Mesenteric fat pad (tissue), 1 donor: ENCODE measurements around the gene RMRP. TPM values are rescaled to one million over a fixed set of nuclear protein-coding genes. Genes with fewer than 3 reads are reported as not detected.

ENCODE experiments used
- DNase-seq: peaks from one replicate; pipeline ENCODE4 v3.0.0-alpha.2; 2020; ENCODE audit warnings: low spot score
- total RNA-seq: library from RNA; stranded (reverse); fragmentation: NEBNext Ultra II Directional; extraction: Animal tissue kit (Norgen Biotek cat#: 25700); gene quantifications from one replicate; pipeline ENCODE4 v1.2.1, GENCODE V29; 2021
- donor health status: DM: yes; HTN: yes; CAD: no.

The RMRP gene
- total RNA-seq, 1 donor from 2014 or later: 19,106 TPM

DNA sequence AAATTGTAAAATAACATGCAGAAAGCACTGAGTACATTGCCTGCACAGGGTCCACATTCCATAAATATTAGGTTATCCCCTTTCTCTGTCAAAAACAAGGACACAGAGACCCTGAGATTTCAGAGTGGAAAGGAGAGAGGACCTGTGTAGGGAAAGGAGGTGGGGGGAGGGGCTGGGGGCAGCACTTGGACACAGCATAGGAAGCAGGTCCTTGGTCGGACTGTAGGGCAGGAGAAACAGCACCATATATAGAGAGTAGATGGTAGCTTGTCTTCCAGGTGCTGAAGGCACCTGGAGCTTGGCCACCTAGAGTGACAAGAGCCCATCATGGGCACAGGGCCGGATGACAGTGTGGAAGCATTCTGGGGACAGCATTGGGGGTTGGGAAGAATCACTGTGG is 29.5 kb upstream of the RMRP start:
- DNase-seq: no peak

DNA sequence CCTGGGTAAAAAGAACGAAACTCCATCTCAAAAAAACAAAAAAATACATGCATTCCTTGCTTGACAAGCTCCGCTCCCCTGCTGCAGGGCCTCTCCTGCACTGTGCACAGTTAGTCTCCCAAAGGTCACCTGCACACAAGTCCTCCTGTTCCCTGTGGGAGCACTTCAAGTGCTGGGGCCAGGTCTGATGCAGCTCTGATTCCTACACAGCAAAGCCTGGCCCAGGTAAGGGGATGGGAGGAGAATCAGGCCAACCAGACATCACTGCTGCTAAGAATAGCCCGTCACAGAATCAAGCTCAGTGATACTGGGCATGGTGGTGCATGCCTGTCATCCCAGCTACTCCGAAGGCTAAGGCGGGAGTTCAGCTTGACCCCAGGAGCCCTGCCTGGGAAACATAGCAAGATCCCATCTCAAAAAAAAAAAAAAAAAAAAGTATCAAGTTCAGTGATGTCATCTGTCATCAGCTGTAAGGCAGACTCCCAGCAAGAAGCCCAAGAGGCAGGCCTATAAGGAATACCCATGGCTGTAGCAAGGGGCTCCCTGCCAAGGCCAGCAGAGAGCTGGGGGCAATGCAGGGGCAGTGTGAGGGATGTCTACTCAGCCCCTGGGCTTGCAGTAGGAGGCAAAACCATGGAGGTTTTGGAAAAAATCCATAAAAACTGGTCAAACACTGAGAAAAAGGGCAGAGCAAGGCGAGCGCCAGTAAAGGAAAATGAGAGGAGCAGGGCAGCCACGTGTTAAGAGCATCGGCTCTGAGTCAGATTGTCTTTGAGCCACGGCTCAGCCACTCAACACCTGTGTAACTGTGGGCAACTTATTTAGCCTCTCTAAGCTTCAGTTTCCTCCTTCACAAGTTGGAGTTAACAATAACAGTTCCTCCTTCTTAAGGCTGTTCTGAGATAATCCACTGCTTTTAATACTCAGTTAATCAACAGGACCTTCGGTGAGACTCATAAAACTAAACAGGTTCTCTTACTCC is 28.7 kb upstream of the RMRP start:
- no peak for DNase-seq

DNA sequence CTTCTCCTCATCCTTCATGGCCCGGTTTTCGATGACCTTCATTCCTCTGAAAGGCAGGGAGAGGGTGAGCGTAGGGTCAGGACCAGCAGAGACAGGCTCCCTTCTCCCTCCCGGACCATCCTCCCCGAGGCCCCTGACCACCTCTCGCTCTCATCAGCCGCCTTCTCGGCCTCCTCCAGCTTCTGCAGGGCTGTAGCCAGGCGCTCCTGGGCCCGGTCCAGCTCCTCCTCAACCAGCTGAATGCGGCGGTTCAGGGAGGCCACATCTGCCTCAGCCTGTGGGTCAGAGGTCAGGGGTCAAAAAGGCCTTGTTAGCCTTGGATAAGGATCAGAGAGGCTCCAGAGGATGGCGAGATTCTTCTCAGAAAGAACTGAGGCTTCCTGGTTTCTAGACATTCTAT is 27.7 kb upstream of the RMRP start:
- no peak for DNase-seq

DNA sequence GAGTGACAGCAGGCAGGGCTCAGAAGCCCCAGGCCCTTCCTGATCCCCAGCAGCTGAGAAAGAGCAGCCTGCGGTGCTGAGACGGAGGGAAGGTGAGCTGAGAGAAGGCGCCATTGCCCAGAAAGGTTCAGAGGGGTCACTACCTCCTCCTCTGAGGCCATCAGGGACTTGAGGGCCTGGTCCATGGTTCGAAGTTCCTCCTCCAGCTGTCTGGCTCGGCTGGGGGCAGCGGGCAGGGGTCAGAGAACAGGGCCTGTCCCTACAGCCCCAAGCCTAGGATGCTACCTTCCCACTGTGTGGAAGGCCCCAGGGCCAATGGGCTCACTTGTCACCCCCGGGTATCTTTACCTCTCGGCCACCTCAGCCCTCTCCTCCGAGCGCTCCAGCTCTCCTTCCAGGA is 27.1 kb upstream of the RMRP start:
- no peak for DNase-seq

DNA sequence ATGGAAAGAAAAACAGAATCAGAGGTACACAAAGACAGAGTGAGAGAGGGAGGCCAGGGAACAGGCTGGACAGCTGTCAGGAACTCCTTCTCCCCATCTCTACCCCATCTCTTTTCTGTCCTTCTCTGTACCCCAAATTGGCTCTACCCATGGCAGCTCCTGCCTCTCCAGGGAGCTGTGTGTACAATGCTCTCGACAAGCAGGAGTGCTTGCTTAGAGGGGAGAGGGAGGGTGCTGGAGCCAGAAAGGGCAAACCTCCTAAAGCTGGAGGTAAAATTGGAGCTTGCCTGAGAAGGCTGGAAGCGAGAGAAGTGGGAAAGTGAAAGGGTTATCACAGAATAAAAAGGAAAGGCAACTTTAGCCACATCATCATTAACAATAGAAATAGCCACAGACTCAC is 25.5 kb upstream of the RMRP start:
- no peak for DNase-seq

DNA sequence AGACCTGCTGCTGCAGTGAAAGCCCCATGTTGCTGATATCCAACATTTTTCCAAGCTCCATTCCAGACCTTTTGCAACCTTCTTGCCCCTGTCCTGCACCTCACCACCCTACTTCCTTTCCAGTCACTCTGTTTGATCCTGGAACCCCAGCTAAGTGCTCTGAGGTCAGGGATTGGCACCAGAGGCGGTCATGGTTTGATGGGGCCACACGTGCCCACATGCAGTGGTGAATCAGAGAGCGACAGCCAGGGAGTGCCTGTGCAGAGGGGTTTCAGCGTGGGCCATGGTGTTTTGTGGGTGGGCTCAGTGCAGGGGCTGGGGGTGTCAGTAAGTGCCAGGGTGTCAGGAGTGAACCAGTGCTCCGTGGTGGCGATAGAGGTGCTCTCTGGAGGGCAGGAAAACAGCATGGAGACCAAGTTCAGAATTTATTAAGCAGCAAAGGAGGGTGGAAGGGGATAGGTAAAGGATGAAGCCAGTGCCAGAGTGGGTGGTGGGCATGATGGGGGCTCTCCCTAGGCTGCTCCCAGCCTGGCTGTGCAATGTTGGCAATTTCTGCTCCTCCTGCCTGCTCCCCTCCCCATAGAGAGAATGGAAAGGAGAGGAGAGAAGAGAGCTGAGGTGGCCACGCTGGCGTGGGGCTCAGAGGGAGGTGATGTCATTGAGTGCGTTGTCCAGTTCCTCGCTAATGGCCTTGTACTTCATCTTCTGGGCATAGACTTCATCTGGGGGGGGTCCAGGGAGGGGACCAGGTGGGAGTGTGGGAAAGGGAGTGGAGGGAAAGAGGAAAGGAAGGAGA is 24.9 kb upstream of the RMRP start:
- DNase-seq: no peak

DNA sequence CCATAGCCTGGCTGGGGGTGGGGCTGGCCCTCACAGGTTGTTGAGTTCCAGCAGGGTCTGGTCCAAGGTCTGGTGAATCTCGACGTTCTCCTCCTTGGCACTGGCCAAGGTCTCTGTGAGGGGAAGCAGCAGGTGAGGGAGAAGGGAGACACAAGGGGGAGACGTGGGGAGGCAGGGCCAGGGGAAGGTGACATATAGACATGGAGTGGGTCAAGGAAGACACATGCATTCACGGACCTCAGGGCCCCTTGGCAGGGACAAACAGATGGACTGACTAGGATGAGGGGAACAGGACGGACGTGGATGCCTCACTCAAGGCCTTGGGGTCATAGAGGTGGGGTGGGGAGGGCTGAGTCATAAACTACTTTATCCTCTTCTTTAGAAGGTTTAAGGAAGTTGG is 24.2 kb upstream of the RMRP start:
- no peak for DNase-seq

DNA sequence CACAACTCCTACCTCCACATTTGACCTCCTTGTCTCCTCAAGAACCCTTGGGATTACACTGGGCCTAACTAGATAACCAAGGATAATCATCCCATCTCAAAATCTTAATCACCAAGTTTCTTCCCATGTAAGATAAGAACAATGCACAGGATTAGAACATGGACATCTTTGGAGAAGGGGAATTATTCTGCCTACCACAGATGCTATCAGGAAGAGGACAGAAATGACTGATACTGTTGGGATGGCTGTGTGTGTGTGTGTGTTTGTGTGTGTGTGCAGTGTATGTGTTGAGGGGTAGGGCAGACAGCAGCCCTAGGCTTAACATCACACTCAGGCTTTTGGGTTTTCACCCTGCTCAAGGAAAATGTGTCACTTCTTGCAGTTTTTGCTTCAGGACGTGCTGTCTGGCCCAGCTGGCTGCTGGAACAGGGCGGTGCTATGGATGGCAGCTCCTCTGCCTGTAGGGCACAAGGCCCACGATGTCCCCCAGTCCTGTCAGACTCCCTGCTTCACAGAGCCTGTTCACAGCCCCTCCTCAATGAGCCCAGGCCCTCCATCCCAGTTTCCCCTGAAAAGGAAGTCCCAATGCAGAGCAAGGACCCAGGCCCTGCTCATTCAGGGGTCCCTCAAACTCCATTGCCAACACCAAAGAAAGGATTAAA is 23.7 kb upstream of the RMRP start:
- no peak for DNase-seq

DNA sequence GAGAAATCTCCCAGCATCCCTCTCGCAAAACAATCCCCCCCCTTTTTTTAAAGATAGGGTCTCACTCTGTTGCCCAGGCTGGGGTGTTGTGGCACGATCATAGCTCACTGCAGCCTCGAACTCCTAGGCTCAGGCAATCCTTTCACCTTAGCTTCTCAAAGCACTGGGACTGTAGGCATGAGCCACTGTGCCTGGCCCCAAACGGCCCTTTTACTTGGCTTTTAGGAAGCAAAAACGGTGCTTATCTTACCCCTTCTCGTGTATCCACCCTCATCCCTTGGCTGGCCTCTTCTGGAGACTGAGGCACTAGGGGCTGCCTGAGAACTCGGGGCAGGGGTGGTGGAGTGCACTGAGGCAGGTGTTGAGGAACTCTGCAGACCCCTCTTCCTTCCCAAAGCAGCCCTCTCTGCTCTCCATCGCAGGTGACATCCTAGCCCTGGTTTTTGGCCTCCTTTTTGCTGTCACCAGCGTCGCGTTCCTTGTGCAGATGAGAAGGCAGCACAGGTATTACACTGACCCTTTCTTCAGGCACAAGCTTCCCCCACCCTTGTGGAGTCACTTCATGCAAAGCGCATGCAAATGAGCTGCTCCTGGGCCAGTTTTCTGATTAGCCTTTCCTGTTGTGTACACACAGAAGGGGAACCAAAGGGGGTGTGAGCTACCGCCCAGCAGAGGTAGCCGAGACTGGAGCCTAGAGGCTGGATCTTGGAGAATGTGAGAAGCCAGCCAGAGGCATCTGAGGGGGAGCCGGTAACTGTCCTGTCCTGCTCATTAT is 22.7 kb upstream of the RMRP start:
- no peak for DNase-seq

DNA sequence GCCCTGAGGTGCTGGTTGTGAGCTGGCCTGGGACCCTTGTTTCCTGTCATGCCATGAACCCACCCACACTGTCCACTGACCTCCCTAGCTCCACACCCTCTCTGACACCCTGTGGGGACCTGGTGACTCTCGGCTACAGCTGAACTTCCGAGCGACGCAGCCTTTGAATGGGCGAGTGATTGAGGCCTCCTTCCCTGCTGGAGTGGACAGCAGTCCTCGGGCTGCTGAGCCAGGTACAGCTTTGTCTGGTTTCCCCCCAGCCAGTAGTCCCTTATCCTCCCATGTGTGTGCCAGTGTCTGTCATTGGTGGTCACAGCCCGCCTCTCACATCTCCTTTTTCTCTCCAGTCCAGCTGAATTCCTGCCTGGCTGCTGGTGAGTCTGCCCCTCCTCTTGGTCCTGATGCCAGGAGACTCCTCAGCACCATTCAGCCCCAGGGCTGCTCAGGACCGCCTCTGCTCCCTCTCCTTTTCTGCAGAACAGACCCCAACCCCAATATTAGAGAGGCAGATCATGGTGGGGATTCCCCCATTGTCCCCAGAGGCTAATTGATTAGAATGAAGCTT is 22.0 kb upstream of the RMRP start:
- DNase-seq: no peak

DNA sequence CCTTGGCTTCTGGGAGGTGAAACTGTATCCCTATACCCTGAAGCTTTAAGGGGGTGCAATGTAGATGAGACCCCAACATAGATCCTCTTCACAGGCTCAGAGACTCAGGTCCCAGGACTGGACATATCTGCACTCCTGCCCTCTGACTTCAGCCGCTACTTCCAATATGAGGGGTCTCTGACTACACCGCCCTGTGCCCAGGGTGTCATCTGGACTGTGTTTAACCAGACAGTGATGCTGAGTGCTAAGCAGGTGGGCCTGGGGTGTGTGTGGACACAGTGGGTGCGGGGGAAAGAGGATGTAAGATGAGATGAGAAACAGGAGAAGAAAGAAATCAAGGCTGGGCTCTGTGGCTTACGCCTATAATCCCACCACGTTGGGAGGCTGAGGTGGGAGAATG is 21.3 kb upstream of the RMRP start:
- no peak for DNase-seq

DNA sequence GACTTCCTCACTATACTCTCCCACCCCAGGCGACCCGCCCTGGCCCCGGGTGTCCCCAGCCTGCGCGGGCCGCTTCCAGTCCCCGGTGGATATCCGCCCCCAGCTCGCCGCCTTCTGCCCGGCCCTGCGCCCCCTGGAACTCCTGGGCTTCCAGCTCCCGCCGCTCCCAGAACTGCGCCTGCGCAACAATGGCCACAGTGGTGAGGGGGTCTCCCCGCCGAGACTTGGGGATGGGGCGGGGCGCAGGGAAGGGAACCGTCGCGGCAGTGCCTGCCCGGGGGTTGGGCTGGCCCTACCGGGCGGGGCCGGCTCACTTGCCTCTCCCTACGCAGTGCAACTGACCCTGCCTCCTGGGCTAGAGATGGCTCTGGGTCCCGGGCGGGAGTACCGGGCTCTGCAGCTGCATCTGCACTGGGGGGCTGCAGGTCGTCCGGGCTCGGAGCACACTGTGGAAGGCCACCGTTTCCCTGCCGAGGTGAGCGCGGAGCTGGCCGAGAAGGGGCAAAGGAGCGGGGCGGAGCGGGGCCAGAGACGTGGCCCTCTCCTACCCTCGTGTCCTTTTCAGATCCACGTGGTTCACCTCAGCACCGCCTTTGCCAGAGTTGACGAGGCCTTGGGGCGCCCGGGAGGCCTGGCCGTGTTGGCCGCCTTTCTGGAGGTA is 18.0 kb upstream of the RMRP start:
- no peak for DNase-seq

DNA sequence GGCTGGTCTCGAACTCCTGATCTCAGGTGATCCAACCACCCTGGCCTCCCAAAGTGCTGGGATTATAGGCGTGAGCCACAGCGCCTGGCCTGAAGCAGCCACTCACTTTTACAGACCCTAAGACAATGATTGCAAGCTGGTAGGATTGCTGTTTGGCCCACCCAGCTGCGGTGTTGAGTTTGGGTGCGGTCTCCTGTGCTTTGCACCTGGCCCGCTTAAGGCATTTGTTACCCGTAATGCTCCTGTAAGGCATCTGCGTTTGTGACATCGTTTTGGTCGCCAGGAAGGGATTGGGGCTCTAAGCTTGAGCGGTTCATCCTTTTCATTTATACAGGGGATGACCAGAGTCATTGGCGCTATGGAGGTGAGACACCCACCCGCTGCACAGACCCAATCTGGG is 17.4 kb upstream of the RMRP start:
- DNase-seq: no peak

DNA sequence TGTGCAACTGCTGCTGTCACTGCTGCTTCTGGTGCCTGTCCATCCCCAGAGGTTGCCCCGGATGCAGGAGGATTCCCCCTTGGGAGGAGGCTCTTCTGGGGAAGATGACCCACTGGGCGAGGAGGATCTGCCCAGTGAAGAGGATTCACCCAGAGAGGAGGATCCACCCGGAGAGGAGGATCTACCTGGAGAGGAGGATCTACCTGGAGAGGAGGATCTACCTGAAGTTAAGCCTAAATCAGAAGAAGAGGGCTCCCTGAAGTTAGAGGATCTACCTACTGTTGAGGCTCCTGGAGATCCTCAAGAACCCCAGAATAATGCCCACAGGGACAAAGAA is 16.2 kb upstream of the RMRP start:
- DNase-seq: no peak

DNA sequence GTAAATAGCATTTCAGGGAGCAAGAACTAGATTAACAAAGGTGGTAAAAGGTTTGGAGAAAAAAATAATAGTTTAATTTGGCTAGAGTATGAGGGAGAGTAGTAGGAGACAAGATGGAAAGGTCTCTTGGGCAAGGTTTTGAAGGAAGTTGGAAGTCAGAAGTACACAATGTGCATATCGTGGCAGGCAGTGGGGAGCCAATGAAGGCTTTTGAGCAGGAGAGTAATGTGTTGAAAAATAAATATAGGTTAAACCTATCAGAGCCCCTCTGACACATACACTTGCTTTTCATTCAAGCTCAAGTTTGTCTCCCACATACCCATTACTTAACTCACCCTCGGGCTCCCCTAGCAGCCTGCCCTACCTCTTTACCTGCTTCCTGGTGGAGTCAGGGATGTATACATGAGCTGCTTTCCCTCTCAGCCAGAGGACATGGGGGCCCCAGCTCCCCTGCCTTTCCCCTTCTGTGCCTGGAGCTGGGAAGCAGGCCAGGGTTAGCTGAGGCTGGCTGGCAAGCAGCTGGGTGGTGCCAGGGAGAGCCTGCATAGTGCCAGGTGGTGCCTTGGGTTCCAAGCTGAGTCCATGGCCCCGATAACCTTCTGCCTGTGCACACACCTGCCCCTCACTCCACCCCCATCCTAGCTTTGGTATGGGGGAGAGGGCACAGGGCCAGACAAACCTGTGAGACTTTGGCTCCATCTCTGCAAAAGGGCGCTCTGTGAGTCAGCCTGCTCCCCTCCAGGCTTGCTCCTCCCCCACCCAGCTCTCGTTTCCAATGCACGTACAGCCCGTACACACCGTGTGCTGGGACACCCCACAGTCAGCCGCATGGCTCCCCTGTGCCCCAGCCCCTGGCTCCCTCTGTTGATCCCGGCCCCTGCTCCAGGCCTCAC is 15.6 kb upstream of the RMRP start, which contains the start of gene CA9:
Gene CA9 (plus strand): TSS at position 797 of the 893 bp plus-strand sequence. CDS start 32 bp downstream, at position 829.
- no peak for DNase-seq

DNA sequence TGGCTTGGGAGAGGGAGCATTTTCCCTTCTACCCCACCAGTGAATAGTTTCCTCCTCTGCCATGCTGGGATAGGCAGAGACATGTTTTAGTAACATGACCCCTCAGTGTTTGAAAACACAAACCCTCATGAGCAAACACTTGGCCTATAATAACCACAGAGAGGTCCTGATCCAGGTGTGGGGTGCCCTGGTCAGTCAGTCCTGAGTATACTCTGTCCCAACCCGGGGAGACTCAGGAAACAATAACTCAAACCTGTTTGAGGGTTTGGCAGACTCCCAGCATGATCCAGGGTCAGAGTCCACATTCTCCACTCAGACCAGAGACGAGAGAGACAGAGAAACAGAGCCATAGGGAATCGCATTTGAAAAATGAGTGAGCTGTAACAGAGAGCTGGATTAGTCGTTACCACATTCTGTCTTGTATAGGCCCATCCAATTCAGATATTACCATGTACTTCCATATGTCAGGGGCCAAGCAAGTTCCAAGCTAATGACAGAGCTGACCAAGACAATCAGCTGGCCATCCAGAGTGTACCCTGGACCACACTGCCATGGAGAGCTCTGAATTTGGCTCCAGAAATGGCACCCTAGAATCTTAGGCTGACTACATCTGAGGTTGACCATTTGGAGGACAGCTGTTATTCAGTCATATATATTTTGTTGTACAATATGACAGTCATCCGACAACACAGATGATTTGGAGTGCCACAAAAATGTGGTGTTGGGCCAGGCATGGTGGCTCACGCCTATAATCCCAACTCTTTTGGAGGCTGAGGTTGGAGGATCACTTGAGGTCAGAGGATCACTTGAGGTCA is 11.7 kb upstream of the RMRP start:
- DNase-seq: no peak

DNA sequence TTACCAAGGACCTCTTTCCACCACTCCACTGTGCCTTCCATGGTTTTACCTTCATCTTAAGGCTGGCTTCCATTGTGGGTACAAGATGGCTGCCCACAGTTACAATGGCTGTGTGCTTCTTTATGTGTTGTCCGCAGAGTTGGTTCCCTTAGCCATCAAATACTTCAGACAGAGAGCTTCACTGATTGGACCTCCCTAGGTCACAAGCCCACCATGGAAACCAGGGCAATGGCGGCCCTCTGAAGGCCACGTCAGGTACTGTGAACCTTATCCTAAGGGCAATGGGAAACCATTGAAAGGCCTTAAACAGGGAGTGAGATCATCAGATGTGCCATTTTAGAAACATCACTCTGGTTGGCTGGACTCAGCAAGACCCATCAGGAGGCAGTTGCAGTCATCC is 10.1 kb upstream of the RMRP start:
- no peak for DNase-seq

DNA sequence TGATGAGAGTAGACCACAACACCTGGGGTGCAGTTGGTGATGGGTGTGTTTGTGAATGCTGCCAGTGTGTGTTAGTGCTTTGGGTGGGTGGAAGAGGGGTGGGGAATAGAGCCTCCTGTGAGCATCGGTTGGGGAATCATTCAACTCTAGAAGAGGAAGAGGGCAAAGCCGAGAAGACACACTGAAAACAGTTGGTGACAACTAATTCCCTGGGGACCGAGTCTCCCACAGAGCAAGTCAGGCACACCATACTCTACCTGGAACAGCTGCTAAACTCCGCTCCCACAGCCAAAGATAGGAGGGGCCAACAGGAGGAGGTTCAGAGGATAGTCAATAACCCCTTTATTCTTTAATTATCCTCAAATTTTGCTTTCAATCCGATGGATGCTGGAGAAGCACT is 8.7 kb upstream of the RMRP start:
- no peak for DNase-seq
